HG02970 (cell line): ENCODE measurements around the gene EIF3C.
"Not testable (repeated sequence)": the region's sequence is repeated elsewhere in the genome, so short reads cannot be mapped to it uniquely, and the experiment has no call there.

Source experiments
- ATAC-seq: cut with Tn5 transposase; IDR thresholded peaks from one replicate; pipeline ENCODE4 v1.9.1; 2021; ENCODE audit warnings: mild to moderate bottlenecking, moderate library complexity, moderate number of reproducible peaks; ENCODE audit not compliant: unreplicated experiment, low FRiP score

The EIF3C gene

GRCh38 chr16:28749997-28750465 is 38.8 kb downstream of the EIF3C start:
- peak; percentile 87 for ATAC-seq

GRCh38 chr16:28750469-28751067 is 39.3 kb downstream of the EIF3C start:
- ATAC-seq = peak; percentile 36

- ATAC-seq = not testable (repeated sequence)
Observed at GRCh38 chr16:28751487-28751886, 40.2 kb downstream of the EIF3C start, which contains the start of gene NPIPB9. Gene NPIPB9, plus strand, starts transcription at chr16:28751787.

- not testable (repeated sequence) for ATAC-seq
Observed at GRCh38 chr16:28781697-28782096, 70.4 kb downstream of the EIF3C start.

- not testable (repeated sequence) for ATAC-seq
Observed at GRCh38 chr16:28782357-28782756, 71.1 kb downstream of the EIF3C start.
